Measurements from ENCODE around the gene RAD51B.

DNA sequence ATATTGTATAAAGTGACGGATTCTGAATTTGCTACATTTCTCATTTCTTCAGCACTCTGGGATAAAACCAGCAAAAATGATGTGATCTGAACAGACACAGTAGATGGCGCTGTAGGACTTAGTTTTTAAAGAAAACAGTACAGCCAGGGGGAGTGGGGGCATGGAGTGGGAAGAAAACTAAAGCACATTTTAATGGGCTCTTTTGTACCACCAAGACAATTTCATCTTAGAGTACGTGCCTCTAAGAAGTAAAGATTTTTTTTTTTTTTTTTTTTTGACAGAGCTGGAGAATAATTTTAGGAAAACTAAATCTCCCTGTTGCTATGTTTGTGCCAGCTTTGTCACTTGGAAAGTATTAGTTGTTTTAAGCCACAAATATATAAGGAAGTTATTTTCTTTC lies 124.4 kb downstream of the RAD51B start:
- TF ChIP-seq, protein P1, sequence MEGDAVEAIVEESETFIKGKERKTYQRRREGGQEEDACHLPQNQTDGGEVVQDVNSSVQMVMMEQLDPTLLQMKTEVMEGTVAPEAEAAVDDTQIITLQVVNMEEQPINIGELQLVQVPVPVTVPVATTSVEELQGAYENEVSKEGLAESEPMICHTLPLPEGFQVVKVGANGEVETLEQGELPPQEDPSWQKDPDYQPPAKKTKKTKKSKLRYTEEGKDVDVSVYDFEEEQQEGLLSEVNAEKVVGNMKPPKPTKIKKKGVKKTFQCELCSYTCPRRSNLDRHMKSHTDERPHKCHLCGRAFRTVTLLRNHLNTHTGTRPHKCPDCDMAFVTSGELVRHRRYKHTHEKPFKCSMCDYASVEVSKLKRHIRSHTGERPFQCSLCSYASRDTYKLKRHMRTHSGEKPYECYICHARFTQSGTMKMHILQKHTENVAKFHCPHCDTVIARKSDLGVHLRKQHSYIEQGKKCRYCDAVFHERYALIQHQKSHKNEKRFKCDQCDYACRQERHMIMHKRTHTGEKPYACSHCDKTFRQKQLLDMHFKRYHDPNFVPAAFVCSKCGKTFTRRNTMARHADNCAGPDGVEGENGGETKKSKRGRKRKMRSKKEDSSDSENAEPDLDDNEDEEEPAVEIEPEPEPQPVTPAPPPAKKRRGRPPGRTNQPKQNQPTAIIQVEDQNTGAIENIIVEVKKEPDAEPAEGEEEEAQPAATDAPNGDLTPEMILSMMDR (IDR thresholded peaks at IDR 0.05), result peak; percentile 61 to 95 (median 88)
- TF ChIP-seq POLR2A (IDR thresholded peaks at IDR 0.05), result no peak
